Measurements from ENCODE around the gene HPCA. TPM values are rescaled to one million over a fixed set of nuclear protein-coding genes. Genes with fewer than 3 reads are reported as not detected.

HPCA gene
- total and polyA plus RNA-seq, 2 donors (not counting 3 experiments of a cell fraction or from before 2014, with no cell fraction given): not detected

GRCh38 chr1:32861904-32862695 lies 24.2 kb upstream of the HPCA start:
- no peaks in the 10 kb centered on the region for H3K9me1 ChIP-seq (replicated peaks; ENCODE audit: control insufficient read depth, extremely low read depth, insufficient read depth, low read length)
- H3K27me3 ChIP-seq (ENCODE audit: control insufficient read depth in 2 of 2, insufficient read depth in 2 of 2, low read length in 2 of 2): no peaks in the 10 kb centered on the region
- H3K27ac ChIP-seq (ENCODE audit: insufficient read depth, low read depth, low read length): no peak overlapping the region
- ChIA-PET POLR2A (no interaction called here), CTCF (interaction anchor here (1.1 to 2.1 kb wide), 6 partner anchors 10 to 224 kb away, joined by 3 to 8 read pairs (median 6); no protein-coding TSS in a partner anchor)
- BruUV-seq (replicated peaks): no TSS peak
- dilution Hi-C loops (cut with MboI; ENCODE audit: extremely low pct_ligation_motif_present, low sequenced_read_pairs) (no loop called here), intact Hi-C loops (cut with micrococcal nuclease) (no loop called here)
- H3K36me3 ChIP-seq (ENCODE audit: control insufficient read depth in 2 of 2, extremely low read depth in 1 of 2, insufficient read depth in 2 of 2, low read length in 2 of 2): peaks cover 2 to 5% of the 10 kb centered on the region in 2 experiments
- H3K9me3 ChIP-seq (replicated peaks; ENCODE audit: control insufficient read depth, insufficient read depth, low read length): no peaks in the 10 kb centered on the region
- TF ChIP-seq GATA2 (IDR thresholded peaks at IDR 0.05; ENCODE audit: insufficient read depth, insufficient read length, low read depth, low read length): no peak
- TF ChIP-seq JUN (IDR thresholded peaks at IDR 0.05; ENCODE audit: borderline replicate concordance, insufficient read depth, insufficient read length, low read depth): no peak
- no peak for TF ChIP-seq MAX (IDR thresholded peaks at IDR 0.05; ENCODE audit: insufficient read depth, insufficient read length)
- TF ChIP-seq, protein P1, sequence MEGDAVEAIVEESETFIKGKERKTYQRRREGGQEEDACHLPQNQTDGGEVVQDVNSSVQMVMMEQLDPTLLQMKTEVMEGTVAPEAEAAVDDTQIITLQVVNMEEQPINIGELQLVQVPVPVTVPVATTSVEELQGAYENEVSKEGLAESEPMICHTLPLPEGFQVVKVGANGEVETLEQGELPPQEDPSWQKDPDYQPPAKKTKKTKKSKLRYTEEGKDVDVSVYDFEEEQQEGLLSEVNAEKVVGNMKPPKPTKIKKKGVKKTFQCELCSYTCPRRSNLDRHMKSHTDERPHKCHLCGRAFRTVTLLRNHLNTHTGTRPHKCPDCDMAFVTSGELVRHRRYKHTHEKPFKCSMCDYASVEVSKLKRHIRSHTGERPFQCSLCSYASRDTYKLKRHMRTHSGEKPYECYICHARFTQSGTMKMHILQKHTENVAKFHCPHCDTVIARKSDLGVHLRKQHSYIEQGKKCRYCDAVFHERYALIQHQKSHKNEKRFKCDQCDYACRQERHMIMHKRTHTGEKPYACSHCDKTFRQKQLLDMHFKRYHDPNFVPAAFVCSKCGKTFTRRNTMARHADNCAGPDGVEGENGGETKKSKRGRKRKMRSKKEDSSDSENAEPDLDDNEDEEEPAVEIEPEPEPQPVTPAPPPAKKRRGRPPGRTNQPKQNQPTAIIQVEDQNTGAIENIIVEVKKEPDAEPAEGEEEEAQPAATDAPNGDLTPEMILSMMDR (IDR thresholded peaks at IDR 0.05; ENCODE audit: extremely low read depth in 1 of 2, insufficient read depth in 1 of 2, low read depth in 1 of 2, low read length in 2 of 2): no peak
- no peak for TF ChIP-seq POLR2AphosphoS5 (IDR thresholded peaks at IDR 0.05; ENCODE audit: insufficient read depth, low read depth, low read length)
- no peak for TF ChIP-seq POLR2A (IDR thresholded peaks at IDR 0.05; ENCODE audit: low read depth, low read length)
- TF ChIP-seq FOS (IDR thresholded peaks at IDR 0.05; ENCODE audit: borderline replicate concordance, insufficient read depth, low read length): no peak
- no peak for TF ChIP-seq MYC (IDR thresholded peaks at IDR 0.05; ENCODE audit: low read depth, low read length)
- no peak for TF ChIP-seq EZH2 (IDR thresholded peaks at IDR 0.05; ENCODE audit: borderline replicate concordance, low read depth, low read length, severe bottlenecking)
- DNase-seq (ENCODE audit: low read depth, low spot score): no peak
- H3K4me2 ChIP-seq (ENCODE audit: insufficient read depth, low read length): no peak overlapping the region
- H2AFZ ChIP-seq (ENCODE audit: low read depth, low read length): no peak overlapping the region
- H3K4me1 ChIP-seq (ENCODE audit: control insufficient read depth, extremely low read depth, insufficient read depth, low read length): peaks cover 9% of the 10 kb centered on the region
- no peak for FAIRE-seq
- H3K79me2 ChIP-seq (ENCODE audit: control insufficient read depth, insufficient read depth, low read length): no peaks in the 10 kb centered on the region
- no peaks in the 10 kb centered on the region for H4K20me1 ChIP-seq (replicated peaks; ENCODE audit: control insufficient read depth, extremely low read depth, insufficient read depth, low read length)
- H3K9ac ChIP-seq (replicated peaks; ENCODE audit: extremely low read depth, insufficient read depth, low read length): no peak overlapping the region
- no peak overlapping the region for H3K4me3 ChIP-seq (replicated peaks in 1 of 3; ENCODE audit: insufficient read depth in 1 of 3, low read depth in 1 of 3, low read length in 3 of 3)

All from endothelial cell of umbilical vein (primary cell).